ENCODE results near the gene COL9A1. TPM values are rescaled to one million over a fixed set of nuclear protein-coding genes. Genes with fewer than 3 reads are reported as not detected.

COL9A1 gene
- polyA plus RNA-seq, 3 donors: not detected

DNA sequence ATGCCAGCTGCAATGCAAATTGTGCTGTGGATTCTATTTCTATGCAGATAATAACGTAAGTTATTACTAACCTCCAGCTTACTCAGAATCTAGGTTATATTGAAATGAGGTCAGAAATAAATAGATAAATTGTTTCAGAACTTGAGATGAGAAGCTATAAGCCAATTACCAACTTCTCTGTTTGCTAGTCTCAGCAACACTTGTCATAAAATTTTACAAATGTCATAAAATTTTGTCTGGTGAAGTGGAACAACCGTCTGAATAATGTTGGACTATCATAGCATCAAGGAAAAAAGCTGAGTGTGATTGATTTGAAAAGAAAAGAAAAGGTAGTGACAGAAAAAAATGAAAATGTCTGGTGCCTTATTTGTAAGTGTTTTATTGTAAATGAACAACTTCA, 36.7 kb downstream of the COL9A1 start:
- no peak overlapping the region for H3K4me3 Mint-ChIP-seq
- WGBS (ENCODE audit: insufficient coverage): 83% methylated on average over 1 of the region's 2 CpGs
- no peak overlapping the region for H3K27ac Mint-ChIP-seq
- no peak for DNase-seq
- Histone ChIP-seq H4K20me1 (ENCODE audit: insufficient read depth, low read length) (no peaks in the 10 kb centered on the region), H3K79me2 (ENCODE audit: insufficient read depth, low read length) (no peaks in the 10 kb centered on the region), H3K27me3 (ENCODE audit: control insufficient read depth in 2 of 2, insufficient read depth in 2 of 2, low read length in 2 of 2) (no peaks in the 10 kb centered on the region), H3K4me2 (replicated peaks; ENCODE audit: extremely low read depth, low read length, poor library complexity, severe bottlenecking) (no peak overlapping the region), H3K4me3 (replicated peaks in 1 of 3; ENCODE audit: low read depth in 2 of 3, low read length in 3 of 3) (no peak overlapping the region), H3K9ac (ENCODE audit: insufficient read depth, low read length, poor library complexity, severe bottlenecking) (no peak overlapping the region), H3K27ac (ENCODE audit: low read depth in 1 of 2, low read length in 2 of 2) (no peak overlapping the region), H3K4me1 (ENCODE audit: control insufficient read depth in 1 of 2, insufficient read depth in 2 of 2, low read length in 2 of 2) (no peaks in the 10 kb centered on the region), H3K36me3 (replicated peaks in 1 of 2; ENCODE audit: control insufficient read depth in 1 of 2, insufficient read depth in 2 of 2, low read length in 2 of 2) (no peaks in the 10 kb centered on the region), H2AFZ (ENCODE audit: insufficient read depth, low read depth, low read length, poor library complexity, severe bottlenecking) (no peak overlapping the region), H3K9me3 (replicated peaks in 1 of 2; ENCODE audit: control insufficient read depth in 1 of 2, insufficient read depth in 1 of 2, low read length in 2 of 2) (no peaks in the 10 kb centered on the region)
- H3K9me3 Mint-ChIP-seq: peaks cover 0 to 2% (median 0%) of the 10 kb centered on the region in 7 donors
- H3K27me3 Mint-ChIP-seq (ENCODE audit: low read depth in 3 of 3): peaks cover 0 to 2% (median 1%) of the 10 kb centered on the region in 3 donors
- intact Hi-C loops (cut with micrococcal nuclease): no loop called here
- TF ChIP-seq, protein P1, sequence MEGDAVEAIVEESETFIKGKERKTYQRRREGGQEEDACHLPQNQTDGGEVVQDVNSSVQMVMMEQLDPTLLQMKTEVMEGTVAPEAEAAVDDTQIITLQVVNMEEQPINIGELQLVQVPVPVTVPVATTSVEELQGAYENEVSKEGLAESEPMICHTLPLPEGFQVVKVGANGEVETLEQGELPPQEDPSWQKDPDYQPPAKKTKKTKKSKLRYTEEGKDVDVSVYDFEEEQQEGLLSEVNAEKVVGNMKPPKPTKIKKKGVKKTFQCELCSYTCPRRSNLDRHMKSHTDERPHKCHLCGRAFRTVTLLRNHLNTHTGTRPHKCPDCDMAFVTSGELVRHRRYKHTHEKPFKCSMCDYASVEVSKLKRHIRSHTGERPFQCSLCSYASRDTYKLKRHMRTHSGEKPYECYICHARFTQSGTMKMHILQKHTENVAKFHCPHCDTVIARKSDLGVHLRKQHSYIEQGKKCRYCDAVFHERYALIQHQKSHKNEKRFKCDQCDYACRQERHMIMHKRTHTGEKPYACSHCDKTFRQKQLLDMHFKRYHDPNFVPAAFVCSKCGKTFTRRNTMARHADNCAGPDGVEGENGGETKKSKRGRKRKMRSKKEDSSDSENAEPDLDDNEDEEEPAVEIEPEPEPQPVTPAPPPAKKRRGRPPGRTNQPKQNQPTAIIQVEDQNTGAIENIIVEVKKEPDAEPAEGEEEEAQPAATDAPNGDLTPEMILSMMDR (IDR thresholded peaks at IDR 0.05): no peak
- H3K4me1 Mint-ChIP-seq: no peaks in the 10 kb centered on the region
- no peaks in the 10 kb centered on the region for H3K36me3 Mint-ChIP-seq

GRCh38 chr6:70264306-70264705, 38.6 kb downstream of the COL9A1 start:
- no peaks in the 10 kb centered on the region for H3K79me2 ChIP-seq (ENCODE audit: insufficient read depth, low read length)
- TF ChIP-seq, protein P1 (IDR thresholded peaks at IDR 0.05): no peak
- H3K36me3 Mint-ChIP-seq: no peaks in the 10 kb centered on the region

More at GRCh38 chr6:70264306-70264705, 38.6 kb downstream of the COL9A1 start:
- Mint-ChIP-seq H3K27me3 (ENCODE audit: low read depth in 3 of 3) (peaks cover 0 to 3% (median 2%) of the 10 kb centered on the region in 3 donors), H3K9me3 (peaks cover 0 to 2% (median 0%) of the 10 kb centered on the region in 7 donors), H3K4me1 (no peaks in the 10 kb centered on the region), H3K27ac (no peak overlapping the region), H3K4me3 (no peak overlapping the region)
- Histone ChIP-seq H3K27me3 (ENCODE audit: control insufficient read depth in 2 of 2, insufficient read depth in 2 of 2, low read length in 2 of 2) (no peaks in the 10 kb centered on the region), H3K9ac (ENCODE audit: insufficient read depth, low read length, poor library complexity, severe bottlenecking) (no peak overlapping the region), H2AFZ (ENCODE audit: insufficient read depth, low read depth, low read length, poor library complexity, severe bottlenecking) (no peak overlapping the region), H3K9me3 (replicated peaks in 1 of 2; ENCODE audit: control insufficient read depth in 1 of 2, insufficient read depth in 1 of 2, low read length in 2 of 2) (no peaks in the 10 kb centered on the region), H3K4me3 (replicated peaks in 1 of 3; ENCODE audit: low read depth in 2 of 3, low read length in 3 of 3) (no peak overlapping the region), H3K36me3 (replicated peaks in 1 of 2; ENCODE audit: control insufficient read depth in 1 of 2, insufficient read depth in 2 of 2, low read length in 2 of 2) (no peaks in the 10 kb centered on the region), H3K4me2 (replicated peaks; ENCODE audit: extremely low read depth, low read length, poor library complexity, severe bottlenecking) (no peak overlapping the region), H3K4me1 (ENCODE audit: control insufficient read depth in 1 of 2, insufficient read depth in 2 of 2, low read length in 2 of 2) (no peaks in the 10 kb centered on the region), H3K27ac (ENCODE audit: low read depth in 1 of 2, low read length in 2 of 2) (no peak overlapping the region), H4K20me1 (ENCODE audit: insufficient read depth, low read length) (no peaks in the 10 kb centered on the region)
- no peak for DNase-seq
- intact Hi-C loops (cut with micrococcal nuclease): no loop called here

Data from CD14-positive monocyte (primary cell).